NCI-H146 treated with DMSO at 0.1 percent for 48 hours (cell line): ENCODE results near the gene CLCA4.

Source experiments
- DNase-seq: peaks from one replicate; lab custom pipeline; 2025; ENCODE audit not compliant: unreplicated experiment; lab: John Stamatoyannopoulos, UW

Gene CLCA4

GRCh38 chr1:86616871-86617270 lies 70.0 kb downstream of the CLCA4 start:
- no peak for DNase-seq

GRCh38 chr1:86618358-86618757 lies 71.5 kb downstream of the CLCA4 start:
- no peak for DNase-seq

GRCh38 chr1:86619313-86619712 lies 72.4 kb downstream of the CLCA4 start:
- DNase-seq = no peak

GRCh38 chr1:86621286-86621685 lies 74.4 kb downstream of the CLCA4 start:
- DNase-seq = no peak
